Stimulated activated CD8-positive, alpha-beta memory T cell treated with anti-CD3 and anti-CD28 coated beads, Interleukin-15, amount 100 ng/mL, for 1 hour (primary cell): ENCODE data around the gene CHIT1.
"Not testable (repeated sequence)": the region's sequence is repeated elsewhere in the genome, so short reads cannot be mapped to it uniquely, and the experiment has no call there.

ENCODE experiments used
- DNase-seq: peaks from one replicate; pipeline ENCODE4 v3.0.0-alpha.2; 2020; ENCODE audit warnings: low read depth

The CHIT1 gene

GRCh38 chr1:203229471-203230135 lies at the start of gene CHIT1:
Gene CHIT1, minus strand, starts transcription at chr1:203229673. Its CDS starts 37 bp downstream, at chr1:203229636.
- DNase-seq: no peak

GRCh38 chr1:203278885-203279406 lies 49.5 kb upstream of the CHIT1 start:
- no peak for DNase-seq

GRCh38 chr1:203278082-203278884 lies 48.8 kb upstream of the CHIT1 start:
- no peak for DNase-seq

- DNase-seq: no peak
Measured at GRCh38 chr1:203276916-203277545, 47.6 kb upstream of the CHIT1 start.

GRCh38 chr1:203276408-203276807 lies 46.9 kb upstream of the CHIT1 start:
- DNase-seq: no peak

- no peak for DNase-seq
Measured at GRCh38 chr1:203275656-203276272, 46.3 kb upstream of the CHIT1 start.

- no peak for DNase-seq
Measured at GRCh38 chr1:203274603-203275381, 45.3 kb upstream of the CHIT1 start.

GRCh38 chr1:203273869-203274602 lies 44.6 kb upstream of the CHIT1 start:
- DNase-seq: no peak

GRCh38 chr1:203273206-203273868 lies 43.9 kb upstream of the CHIT1 start:
- peak; percentile 78 for DNase-seq

- no peak for DNase-seq
Measured at GRCh38 chr1:203272633-203273205, 43.2 kb upstream of the CHIT1 start.

GRCh38 chr1:203271962-203272632 lies 42.6 kb upstream of the CHIT1 start:
- DNase-seq: no peak

GRCh38 chr1:203271018-203271743 lies 41.7 kb upstream of the CHIT1 start:
- DNase-seq: peak; percentile 40

GRCh38 chr1:203270448-203270847 lies 41.0 kb upstream of the CHIT1 start:
- DNase-seq: no peak

- no peak for DNase-seq
Measured at GRCh38 chr1:203269654-203270020, 40.2 kb upstream of the CHIT1 start.

- DNase-seq: no peak
Measured at GRCh38 chr1:203268901-203269653, 39.6 kb upstream of the CHIT1 start.

GRCh38 chr1:203267912-203268311 lies 38.4 kb upstream of the CHIT1 start:
- no peak for DNase-seq

- peak; percentile 73 for DNase-seq
Measured at GRCh38 chr1:203267347-203267846, 37.9 kb upstream of the CHIT1 start.

GRCh38 chr1:203266140-203266539 lies 36.7 kb upstream of the CHIT1 start:
- not testable (repeated sequence) for DNase-seq
